ENCODE results near the gene RGS16. TPM values are rescaled to one million over a fixed set of nuclear protein-coding genes. Genes with fewer than 3 reads are reported as not detected.

Gene RGS16
- total RNA-seq, 4 donors from 2014 or later, result 0.41 to 0.98 (median 0.52) TPM; not detected in 1

- intact Hi-C loops (cut with DNase I; ENCODE audit: low total_unique reads), result no loop called here
- Histone ChIP-seq H3K27me3 (no peaks in the 10 kb centered on the region), H3K4me3 (no peak overlapping the region), H3K9me3 (no peaks in the 10 kb centered on the region), H3K27ac (no peak overlapping the region), H3K36me3 (no peaks in the 10 kb centered on the region), H3K4me1 (no peaks in the 10 kb centered on the region)
- no peak for ATAC-seq
- in situ Hi-C loops (cut with MboI; ENCODE audit: low sequenced_read_pairs in 4 of 4), result no loop called here
- no peak for TF ChIP-seq CTCF (IDR thresholded peaks at IDR 0.05 in 4 of 5, conservative IDR thresholded peaks at IDR 0.05 in 1 of 5)
- TF ChIP-seq POLR2A (IDR thresholded peaks at IDR 0.05), result no peak
- no peak for DNase-seq
These were observed 24.5 kb upstream of the RGS16 start for GRCh38 chr1:182628657-182629056.

- Histone ChIP-seq H3K36me3 (no peaks in the 10 kb centered on the region), H3K9me3 (no peaks in the 10 kb centered on the region), H3K27ac (no peak overlapping the region), H3K4me3 (no peak overlapping the region), H3K4me1 (peaks cover 4 to 6% of the 10 kb centered on the region in 2 donors), H3K27me3 (no peaks in the 10 kb centered on the region)
- ATAC-seq (no peak), DNase-seq (no peak)
- intact Hi-C loops (cut with DNase I; ENCODE audit: low total_unique reads), result no loop called here
- TF ChIP-seq POLR2A (IDR thresholded peaks at IDR 0.05), result no peak
- no peak for TF ChIP-seq CTCF (IDR thresholded peaks at IDR 0.05 in 4 of 5, conservative IDR thresholded peaks at IDR 0.05 in 1 of 5)
- in situ Hi-C loops (cut with MboI; ENCODE audit: low sequenced_read_pairs in 4 of 4), result no loop called here
These were observed 23.4 kb upstream of the RGS16 start for GRCh38 chr1:182627622-182628021.

GRCh38 chr1:182626527-182626926 lies 22.3 kb upstream of the RGS16 start:
- intact Hi-C loops (cut with DNase I; ENCODE audit: low total_unique reads) (no loop called here), in situ Hi-C loops (cut with MboI; ENCODE audit: low sequenced_read_pairs in 4 of 4) (no loop called here)
- TF ChIP-seq POLR2A (IDR thresholded peaks at IDR 0.05), result no peak
- TF ChIP-seq CTCF (IDR thresholded peaks at IDR 0.05 in 4 of 5, conservative IDR thresholded peaks at IDR 0.05 in 1 of 5), result no peak
- Histone ChIP-seq H3K27me3 (no peaks in the 10 kb centered on the region), H3K27ac (no peak overlapping the region), H3K9me3 (no peaks in the 10 kb centered on the region), H3K4me1 (peaks cover 4 to 6% of the 10 kb centered on the region in 2 donors), H3K36me3 (no peaks in the 10 kb centered on the region), H3K4me3 (no peak overlapping the region)
- no peak for DNase-seq
- ATAC-seq, result no peak

GRCh38 chr1:182625719-182626504 lies 21.7 kb upstream of the RGS16 start:
- H3K27me3 ChIP-seq, result no peaks in the 10 kb centered on the region
- in situ Hi-C loops (cut with MboI; ENCODE audit: low sequenced_read_pairs in 4 of 4), result no loop called here
- no peaks in the 10 kb centered on the region for H3K36me3 ChIP-seq
- H3K9me3 ChIP-seq, result no peaks in the 10 kb centered on the region
- no peak overlapping the region for H3K27ac ChIP-seq
- intact Hi-C loops (cut with DNase I; ENCODE audit: low total_unique reads), result no loop called here
- no peak overlapping the region for H3K4me3 ChIP-seq
- DNase-seq (no peak), ATAC-seq (no peak)
- H3K4me1 ChIP-seq, result peaks cover 4 to 6% of the 10 kb centered on the region in 2 donors
- TF ChIP-seq POLR2A (IDR thresholded peaks at IDR 0.05) (no peak), CTCF (IDR thresholded peaks at IDR 0.05 in 4 of 5, conservative IDR thresholded peaks at IDR 0.05 in 1 of 5) (no peak)

Data from gastrocnemius medialis (tissue), 4 donors.